Renal cortical epithelial cell (primary cell): ENCODE data around the gene KRTAP10-11. TPM values are rescaled to one million over a fixed set of nuclear protein-coding genes. Genes with fewer than 3 reads are reported as not detected.
"Not testable (repeated sequence)": the region's sequence is repeated elsewhere in the genome, so short reads cannot be mapped to it uniquely, and the experiment has no call there.

Source experiments
- DNase-seq: peaks from one replicate; pipeline ENCODE4 v3.0.0-alpha.2; 2011; ENCODE audit warnings: low read depth
- total RNA-seq: library from RNA; depleted of rRNA; stranded (reverse); fragments of >200 nt; gene quantifications from 2 replicates; pipeline ENCODE4 v1.2.3, GENCODE V29; 2014

Gene KRTAP10-11
- total RNA-seq, 1 donor from 2014 or later, result not detected

GRCh38 chr21:44664691-44665090 is 18.5 kb downstream of the KRTAP10-11 start:
- no peak for DNase-seq

GRCh38 chr21:44666401-44667320 is 20.4 kb downstream of the KRTAP10-11 start, which contains the start of gene KRTAP12-2:
Gene KRTAP12-2, minus strand, starts transcription at chr21:44666927. Its CDS starts 41 bp downstream, at chr21:44666886.
- no peak for DNase-seq

GRCh38 chr21:44667612-44668011 is 21.4 kb downstream of the KRTAP10-11 start:
- DNase-seq, result no peak

GRCh38 chr21:44670642-44671432 is 24.6 kb downstream of the KRTAP10-11 start:
- DNase-seq, result no peak

GRCh38 chr21:44671911-44672310 is 25.7 kb downstream of the KRTAP10-11 start:
- no peak for DNase-seq

- no peak for DNase-seq
Observed at GRCh38 chr21:44677881-44678280, 31.7 kb downstream of the KRTAP10-11 start.

- no peak for DNase-seq
Observed at GRCh38 chr21:44681152-44681551, 34.9 kb downstream of the KRTAP10-11 start.

GRCh38 chr21:44681861-44682579 is 35.8 kb downstream of the KRTAP10-11 start, which contains the start of gene KRTAP12-1:
Gene KRTAP12-1, minus strand, starts transcription at chr21:44682163. Its CDS starts 40 bp downstream, at chr21:44682123.
- no peak for DNase-seq

- DNase-seq, result no peak
Observed at GRCh38 chr21:44682580-44683151, 36.5 kb downstream of the KRTAP10-11 start.

GRCh38 chr21:44684077-44684476 is 37.9 kb downstream of the KRTAP10-11 start:
- no peak for DNase-seq

- DNase-seq, result no peak
Observed at GRCh38 chr21:44684483-44684882, 38.3 kb downstream of the KRTAP10-11 start.

- not testable (repeated sequence) for DNase-seq
Observed at GRCh38 chr21:44685050-44685449, 38.8 kb downstream of the KRTAP10-11 start.

- no peak for DNase-seq
Observed at GRCh38 chr21:44686000-44686781, 40.0 kb downstream of the KRTAP10-11 start.

- no peak for DNase-seq
Observed at GRCh38 chr21:44686843-44687561, 40.8 kb downstream of the KRTAP10-11 start.

- DNase-seq, result no peak
Observed at GRCh38 chr21:44687671-44688070, 41.5 kb downstream of the KRTAP10-11 start.

- not testable (repeated sequence) for DNase-seq
Observed at GRCh38 chr21:44689740-44690139, 43.5 kb downstream of the KRTAP10-11 start.

GRCh38 chr21:44691686-44692085 is 45.5 kb downstream of the KRTAP10-11 start:
- DNase-seq, result no peak

- no peak for DNase-seq
Observed at GRCh38 chr21:44692798-44693512, 46.7 kb downstream of the KRTAP10-11 start.

- no peak for DNase-seq
Observed at GRCh38 chr21:44694776-44695175, 48.6 kb downstream of the KRTAP10-11 start.
